ENCODE measurements around the gene ARFRP1. TPM values are rescaled to one million over a fixed set of nuclear protein-coding genes. Genes with fewer than 3 reads are reported as not detected.

The ARFRP1 gene
- total and polyA plus RNA-seq, 7 donors = 26.8 to 70.2 (median 38.7) TPM

GRCh38 chr20:63744158-63744557 is 36.4 kb upstream of the ARFRP1 start:
- no peak for DNase-seq
- Histone ChIP-seq H3K9me3 (no peaks in the 10 kb centered on the region), H3K4me3 (no peak overlapping the region), H3K4me1 (peaks cover 0 to 21% (median 17%) of the 10 kb centered on the region in 4 donors), H3K27ac (no peak overlapping the region), H3K27me3 (no peaks in the 10 kb centered on the region), H3K36me3 (peaks cover 11 to 20% (median 15%) of the 10 kb centered on the region in 4 donors)
- 69 to 76% methylated on average over 4 of the region's 4 CpGs for WGBS, 2 donors
- intact Hi-C loops (cut with DNase I) = loop anchor here (5.0 kb wide), 1 partner anchor 527 kb away; the partner anchor contains the start of gene YTHDF1
- no peak for TF ChIP-seq POLR2AphosphoS5 (IDR thresholded peaks at IDR 0.05)
- no peak for TF ChIP-seq POLR2A (IDR thresholded peaks at IDR 0.05)
- TF ChIP-seq CTCF (IDR thresholded peaks at IDR 0.05) = no peak
- no peak for TF ChIP-seq EP300 (IDR thresholded peaks at IDR 0.05)

- Histone ChIP-seq H3K36me3 (peaks cover 11 to 20% (median 15%) of the 10 kb centered on the region in 4 donors), H3K4me3 (no peak overlapping the region), H3K27me3 (no peaks in the 10 kb centered on the region), H3K27ac (no peak overlapping the region), H3K9me3 (no peaks in the 10 kb centered on the region), H3K4me1 (peaks cover 0 to 28% (median 25%) of the 10 kb centered on the region in 4 donors)
- 89 to 90% methylated on average over 31 of the region's 31 CpGs for WGBS, 2 donors
- intact Hi-C loops (cut with DNase I) = loop anchor here (5.0 kb wide), 1 partner anchor 526 kb away; the partner anchor contains the start of gene YTHDF1
- TF ChIP-seq POLR2A (IDR thresholded peaks at IDR 0.05) = no peak
- no peak for TF ChIP-seq POLR2AphosphoS5 (IDR thresholded peaks at IDR 0.05)
- DNase-seq = peak; percentile 66
These were observed 35.6 kb upstream of the ARFRP1 start for GRCh38 chr20:63743210-63743970.

GRCh38 chr20:63742381-63743024 is 34.7 kb upstream of the ARFRP1 start:
- intact Hi-C loops (cut with DNase I) = loop anchor here (5.0 kb wide), 1 partner anchor 525 kb away; the partner anchor contains the start of gene YTHDF1

GRCh38 chr20:63741676-63742380 is 34.1 kb upstream of the ARFRP1 start:
- peak; percentile 68 for DNase-seq
- Histone ChIP-seq H3K4me3 (peak overlapping the region in 3 of 4 donors; percentile 65 to 71 (median 66)), H3K9me3 (no peaks in the 10 kb centered on the region), H3K27me3 (peaks cover 0 to 10% (median 0%) of the 10 kb centered on the region in 3 donors), H3K4me1 (peaks cover 0 to 43% (median 36%) of the 10 kb centered on the region in 4 donors), H3K27ac (peak overlapping the region; percentile 91 to 96 (median 96)), H3K36me3 (peaks cover 11 to 20% (median 15%) of the 10 kb centered on the region in 4 donors)
- TF ChIP-seq EP300 (IDR thresholded peaks at IDR 0.05) (no peak), CTCF (IDR thresholded peaks at IDR 0.05) (no peak), POLR2AphosphoS5 (IDR thresholded peaks at IDR 0.05) (no peak), POLR2A (IDR thresholded peaks at IDR 0.05) (no peak)
- intact Hi-C loops (cut with DNase I) = loop anchor here (2.0 to 5.0 kb wide), 2 partner anchors 115 to 525 kb away; partner anchors contain the start of genes GMEB2 and YTHDF1
- 86 to 90% methylated on average over 30 of the region's 30 CpGs for WGBS, 2 donors

More at GRCh38 chr20:63742381-63743024, 34.7 kb upstream of the ARFRP1 start:
- no peak for DNase-seq
- peaks cover 11 to 20% (median 15%) of the 10 kb centered on the region in 4 donors for H3K36me3 ChIP-seq
- peaks cover 0 to 8% (median 0%) of the 10 kb centered on the region in 3 donors for H3K27me3 ChIP-seq
- peak overlapping the region; percentile 27 to 96 (median 93) for H3K27ac ChIP-seq
- no peaks in the 10 kb centered on the region for H3K9me3 ChIP-seq
- no peak overlapping the region for H3K4me3 ChIP-seq
- TF ChIP-seq POLR2A (IDR thresholded peaks at IDR 0.05) (no peak), CTCF (IDR thresholded peaks at IDR 0.05) (no peak), POLR2AphosphoS5 (IDR thresholded peaks at IDR 0.05) (no peak)
- H3K4me1 ChIP-seq = peaks cover 0 to 37% (median 34%) of the 10 kb centered on the region in 4 donors
- 90 to 92% methylated on average over 37 of the region's 37 CpGs for WGBS, 2 donors
